Measurements from ENCODE around the gene GRAMD4. TPM values are rescaled to one million over a fixed set of nuclear protein-coding genes. Genes with fewer than 3 reads are reported as not detected.

GRAMD4 gene
- total RNA-seq, 2 donors from 2014 or later: 38.0 to 43.3 TPM

DNA sequence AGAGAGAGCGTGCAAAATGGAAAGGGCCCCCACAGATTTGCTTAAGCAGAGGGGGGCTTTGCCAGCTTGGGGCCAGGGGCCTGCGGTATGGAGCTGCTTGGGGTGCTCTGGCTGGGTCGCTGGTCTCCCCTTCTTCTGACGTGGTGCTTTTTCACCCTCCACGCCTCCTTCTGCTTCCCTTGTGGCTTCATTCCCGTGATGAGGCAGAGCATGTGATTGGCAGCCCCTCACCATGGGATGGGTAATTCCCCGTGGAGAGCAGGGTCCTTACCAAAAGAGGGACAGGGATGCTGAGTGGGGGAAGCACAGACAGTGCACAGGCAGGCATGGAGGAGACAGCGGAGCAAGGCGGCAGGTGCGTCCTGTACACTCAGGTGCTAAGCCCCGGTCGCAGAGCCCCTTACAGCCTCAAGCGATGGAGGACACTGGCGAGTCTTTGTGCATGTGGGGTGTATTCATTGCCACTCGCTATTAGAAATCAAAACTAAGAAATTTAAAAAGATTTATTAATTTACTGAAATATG is 19.9 kb upstream of the GRAMD4 start:
- WGBS, 2 experiments (ENCODE audit: insufficient coverage in 1 of 2, insufficient read length in 1 of 2): 76 to 79% methylated on average over 8 to 14 of the region's 15 CpGs
- H3K4me3 ChIP-seq (ENCODE audit: low read length): no peak overlapping the region
- no peaks in the 10 kb centered on the region for H3K27me3 ChIP-seq (ENCODE audit: control insufficient read depth, insufficient read depth, low read length, poor library complexity, severe bottlenecking)
- no peaks in the 10 kb centered on the region for H3K4me1 ChIP-seq (ENCODE audit: control insufficient read depth, insufficient read depth, low read length)
- peaks cover 9% of the 10 kb centered on the region for H3K4me1 Mint-ChIP-seq
- H3K9ac ChIP-seq (ENCODE audit: extremely low read depth, low read length, poor library complexity, severe bottlenecking): no peak overlapping the region
- peaks cover 4% of the 10 kb centered on the region for H3K9me3 Mint-ChIP-seq
- H3K4me3 Mint-ChIP-seq: no peak overlapping the region
- no peaks in the 10 kb centered on the region for H3K27me3 Mint-ChIP-seq (ENCODE audit: insufficient read depth)
- no peak overlapping the region for H3K27ac ChIP-seq (ENCODE audit: low read depth, low read length)
- H3K27ac Mint-ChIP-seq: no peak overlapping the region
- no peak for TF ChIP-seq CTCF (conservative IDR thresholded peaks at IDR 0.05)
- peaks cover 3% of the 10 kb centered on the region for H3K36me3 Mint-ChIP-seq (ENCODE audit: low read depth)
- no peaks in the 10 kb centered on the region for H3K9me3 ChIP-seq (ENCODE audit: control insufficient read depth, low read length)
- no peaks in the 10 kb centered on the region for H3K36me3 ChIP-seq (ENCODE audit: control insufficient read depth, insufficient read depth, low read length)
- no peak for DNase-seq

DNA sequence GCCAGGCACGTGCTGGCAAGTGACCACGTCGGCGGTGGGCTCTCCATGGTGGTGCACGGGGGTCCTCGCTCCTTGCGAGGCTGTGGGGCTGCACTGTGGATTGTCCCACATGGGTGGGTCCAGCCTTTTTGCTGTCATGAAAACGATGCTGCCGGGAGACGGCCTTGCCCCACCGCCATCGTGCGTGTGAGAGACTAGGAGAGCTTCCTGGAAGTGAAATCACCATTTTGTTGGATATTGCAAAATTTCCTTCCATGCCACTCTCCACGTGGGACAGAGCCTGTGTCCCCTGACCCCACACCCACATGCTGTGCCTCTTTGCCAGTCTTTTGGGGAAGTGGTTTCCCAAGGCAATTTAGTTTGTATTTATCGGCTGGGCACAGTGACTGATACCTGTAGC is 18.2 kb upstream of the GRAMD4 start:
- H3K4me1 Mint-ChIP-seq: peaks cover 9% of the 10 kb centered on the region
- H3K27me3 ChIP-seq (ENCODE audit: control insufficient read depth, insufficient read depth, low read length, poor library complexity, severe bottlenecking): no peaks in the 10 kb centered on the region
- TF ChIP-seq CTCF (conservative IDR thresholded peaks at IDR 0.05): no peak
- peaks cover 3% of the 10 kb centered on the region for H3K36me3 Mint-ChIP-seq (ENCODE audit: low read depth)
- no peak overlapping the region for H3K4me3 Mint-ChIP-seq
- H3K9ac ChIP-seq (ENCODE audit: extremely low read depth, low read length, poor library complexity, severe bottlenecking): no peak overlapping the region
- no peaks in the 10 kb centered on the region for H3K4me1 ChIP-seq (ENCODE audit: control insufficient read depth, insufficient read depth, low read length)
- peaks cover 5% of the 10 kb centered on the region for H3K9me3 Mint-ChIP-seq
- no peaks in the 10 kb centered on the region for H3K36me3 ChIP-seq (ENCODE audit: control insufficient read depth, insufficient read depth, low read length)
- no peaks in the 10 kb centered on the region for H3K9me3 ChIP-seq (ENCODE audit: control insufficient read depth, low read length)
- H3K27ac Mint-ChIP-seq: no peak overlapping the region
- no peak for DNase-seq
- no peak overlapping the region for H3K27ac ChIP-seq (ENCODE audit: low read depth, low read length)
- no peak overlapping the region for H3K4me3 ChIP-seq (ENCODE audit: low read length)
- no peaks in the 10 kb centered on the region for H3K27me3 Mint-ChIP-seq (ENCODE audit: insufficient read depth)
- 95 to 99% methylated on average over 11 to 15 of the region's 15 CpGs for WGBS, 2 experiments (ENCODE audit: insufficient coverage in 1 of 2, insufficient read length in 1 of 2)

DNA sequence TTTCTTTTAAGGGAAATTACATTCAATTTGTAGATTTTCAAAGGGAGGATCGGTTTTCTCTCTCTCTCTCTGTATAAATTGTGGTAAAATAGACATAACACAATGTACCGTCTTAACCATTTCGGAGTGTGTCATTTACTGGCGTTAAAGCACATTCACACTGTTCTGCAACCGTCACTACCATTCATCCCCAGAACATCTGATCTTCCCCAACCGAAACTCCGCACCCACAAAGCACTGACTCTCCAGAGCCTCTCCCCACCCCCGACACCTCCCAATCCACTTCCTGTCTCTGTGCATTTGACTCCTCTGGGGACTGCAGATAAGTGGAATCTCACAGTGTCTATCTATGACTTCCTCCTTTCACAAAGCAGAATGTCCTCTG is 15.9 kb upstream of the GRAMD4 start:
- no peak for TF ChIP-seq CTCF (conservative IDR thresholded peaks at IDR 0.05)

More for the DNA sequence above, 15.9 kb upstream of the GRAMD4 start:
- peak overlapping the region; percentile 22 for H3K27ac Mint-ChIP-seq
- H3K27me3 Mint-ChIP-seq (ENCODE audit: insufficient read depth): no peaks in the 10 kb centered on the region
- peaks cover 11% of the 10 kb centered on the region for H3K4me1 Mint-ChIP-seq
- DNase-seq: no peak
- no peak overlapping the region for H3K4me3 Mint-ChIP-seq
- WGBS, 2 experiments (ENCODE audit: insufficient coverage in 1 of 2, insufficient read length in 1 of 2): 92% methylated on average over 5 to 8 of the region's 8 CpGs
- H3K36me3 ChIP-seq (ENCODE audit: control insufficient read depth, insufficient read depth, low read length): no peaks in the 10 kb centered on the region
- no peaks in the 10 kb centered on the region for H3K9me3 ChIP-seq (ENCODE audit: control insufficient read depth, low read length)
- H3K4me1 ChIP-seq (ENCODE audit: control insufficient read depth, insufficient read depth, low read length): no peaks in the 10 kb centered on the region
- no peak overlapping the region for H3K9ac ChIP-seq (ENCODE audit: extremely low read depth, low read length, poor library complexity, severe bottlenecking)
- H3K27ac ChIP-seq (ENCODE audit: low read depth, low read length): no peak overlapping the region
- peaks cover 5% of the 10 kb centered on the region for H3K9me3 Mint-ChIP-seq
- no peak overlapping the region for H3K4me3 ChIP-seq (ENCODE audit: low read length)
- H3K27me3 ChIP-seq (ENCODE audit: control insufficient read depth, insufficient read depth, low read length, poor library complexity, severe bottlenecking): no peaks in the 10 kb centered on the region
- H3K36me3 Mint-ChIP-seq (ENCODE audit: low read depth): peaks cover 3% of the 10 kb centered on the region
